ENCODE measurements around the gene TMEM132C.

DNA sequence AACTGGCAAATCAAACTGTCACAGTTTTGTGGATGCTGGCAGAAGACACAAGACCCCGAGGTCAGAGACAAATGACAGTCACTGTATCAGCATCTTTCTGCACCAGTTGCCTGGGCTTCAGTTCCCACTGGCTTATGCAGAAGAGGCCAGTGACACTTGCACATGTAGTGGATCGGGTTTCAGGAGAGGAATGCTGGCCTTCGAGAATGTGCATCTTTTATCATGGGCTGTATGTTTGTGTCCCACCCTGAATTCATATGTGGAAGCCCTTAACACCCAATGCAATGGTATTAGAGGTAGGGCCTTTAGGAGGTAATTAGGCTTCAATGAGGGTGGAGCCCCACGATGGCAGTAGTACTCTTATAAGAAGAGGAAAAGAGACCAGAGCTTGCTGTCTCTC lies 405.9 kb downstream of the TMEM132C start:
- TF ChIP-seq, protein P1, sequence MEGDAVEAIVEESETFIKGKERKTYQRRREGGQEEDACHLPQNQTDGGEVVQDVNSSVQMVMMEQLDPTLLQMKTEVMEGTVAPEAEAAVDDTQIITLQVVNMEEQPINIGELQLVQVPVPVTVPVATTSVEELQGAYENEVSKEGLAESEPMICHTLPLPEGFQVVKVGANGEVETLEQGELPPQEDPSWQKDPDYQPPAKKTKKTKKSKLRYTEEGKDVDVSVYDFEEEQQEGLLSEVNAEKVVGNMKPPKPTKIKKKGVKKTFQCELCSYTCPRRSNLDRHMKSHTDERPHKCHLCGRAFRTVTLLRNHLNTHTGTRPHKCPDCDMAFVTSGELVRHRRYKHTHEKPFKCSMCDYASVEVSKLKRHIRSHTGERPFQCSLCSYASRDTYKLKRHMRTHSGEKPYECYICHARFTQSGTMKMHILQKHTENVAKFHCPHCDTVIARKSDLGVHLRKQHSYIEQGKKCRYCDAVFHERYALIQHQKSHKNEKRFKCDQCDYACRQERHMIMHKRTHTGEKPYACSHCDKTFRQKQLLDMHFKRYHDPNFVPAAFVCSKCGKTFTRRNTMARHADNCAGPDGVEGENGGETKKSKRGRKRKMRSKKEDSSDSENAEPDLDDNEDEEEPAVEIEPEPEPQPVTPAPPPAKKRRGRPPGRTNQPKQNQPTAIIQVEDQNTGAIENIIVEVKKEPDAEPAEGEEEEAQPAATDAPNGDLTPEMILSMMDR (IDR thresholded peaks at IDR 0.05; ENCODE audit: low read depth, low read length, missing input control): no peak
- no peak for TF ChIP-seq NR2F2 (IDR thresholded peaks at IDR 0.05)

Data from liver (tissue), 3 donors.